NB4 (cell line): ENCODE data around the gene TBC1D21.
"Not testable (repeated sequence)": the region's sequence is repeated elsewhere in the genome, so short reads cannot be mapped to it uniquely, and the experiment has no call there.

Experiments
- DNase-seq: peaks from one replicate; pipeline ENCODE4 v3.0.0; 2010; ENCODE audit warnings: low read depth
- H3K4me3 ChIP-seq: one replicate; pipeline ENCODE4 v1.5.1; 2011; ENCODE audit warnings: mild to moderate bottlenecking, low read depth, low read length, moderate library complexity
- CTCF ChIP-seq: IDR thresholded peaks from one replicate; pipeline ENCODE4 v1.5.1; 2012; ENCODE audit warnings: low read depth, low read length
- MAX ChIP-seq: IDR thresholded peaks from 2 replicates; pipeline ENCODE4 v1.6.1; 2011; ENCODE audit warnings: low read depth, low read length
- MYC ChIP-seq: IDR thresholded peaks from 2 replicates; pipeline ENCODE4 v1.6.1; 2011; ENCODE audit warnings: low read depth, low read length
- POLR2A ChIP-seq: IDR thresholded peaks from 2 replicates; pipeline ENCODE4 v1.6.1; 2011; ENCODE audit warnings: mild to moderate bottlenecking; ENCODE audit not compliant: insufficient read length; ENCODE audit errors: extremely low read depth

The TBC1D21 gene

GRCh38 chr15:73936588-73937290 is 63.4 kb downstream of the TBC1D21 start:
- TF ChIP-seq MAX = no peak
- TF ChIP-seq MYC = no peak
- TF ChIP-seq CTCF = no peak
- TF ChIP-seq POLR2A = no peak
- DNase-seq = no peak
- no peak overlapping the region for H3K4me3 ChIP-seq

- H3K4me3 ChIP-seq = no peak overlapping the region
- no peak for DNase-seq
- no peak for TF ChIP-seq POLR2A
- no peak for TF ChIP-seq CTCF
- no peak for TF ChIP-seq MAX
- no peak for TF ChIP-seq MYC
Observed at GRCh38 chr15:73937296-73937695, 63.9 kb downstream of the TBC1D21 start.

- TF ChIP-seq CTCF (no peak), MYC (no peak), MAX (no peak), POLR2A (no peak)
- H3K4me3 ChIP-seq = no peak overlapping the region
- no peak for DNase-seq
Observed at GRCh38 chr15:73937726-73938125, 64.4 kb downstream of the TBC1D21 start.

GRCh38 chr15:73938516-73938915 is 65.2 kb downstream of the TBC1D21 start:
- not testable (repeated sequence) for DNase-seq, H3K4me3 ChIP-seq
